ENCODE results near the gene SAPCD2.

Gene SAPCD2

GRCh38 chr9:137030006-137030405 is 40.4 kb downstream of the SAPCD2 start:
- no peak overlapping the region for H4K8ac ChIP-seq (ENCODE audit: low read depth, low read length)
- no peaks in the 10 kb centered on the region for H3K79me2 ChIP-seq (ENCODE audit: control insufficient read depth, insufficient read depth, low read length)
- H3K79me1 ChIP-seq (ENCODE audit: low read length) = no peaks in the 10 kb centered on the region
- H3K23ac ChIP-seq (ENCODE audit: low read length) = no peak overlapping the region
- H2BK15ac ChIP-seq (replicated peaks; ENCODE audit: low read depth) = no peak overlapping the region
- H2BK120ac ChIP-seq (ENCODE audit: low read depth, low read length) = no peak overlapping the region
- no peaks in the 10 kb centered on the region for H3K36me3 ChIP-seq (ENCODE audit: control insufficient read depth, insufficient read depth, low read length)
- no peak overlapping the region for H3K18ac ChIP-seq (ENCODE audit: low read length)
- WGBS (ENCODE audit: extremely low coverage, insufficient coverage, low lambda C conversion rate) = no CpG with 5 or more reads among the region's 15 CpGs
- H3K4me2 ChIP-seq (ENCODE audit: low read length) = no peak overlapping the region
- H3K4ac ChIP-seq (ENCODE audit: low read depth, low read length) = no peak overlapping the region
- no peak overlapping the region for H3K27ac ChIP-seq (ENCODE audit: low read depth, low read length)
- no peaks in the 10 kb centered on the region for H3K27me3 ChIP-seq (ENCODE audit: insufficient read depth, low read length, poor library complexity)
- H3K56ac ChIP-seq (ENCODE audit: low read length) = no peak overlapping the region
- no peak overlapping the region for H3K4me3 ChIP-seq (ENCODE audit: low read length)
- H2BK5ac ChIP-seq (ENCODE audit: low read length) = no peak overlapping the region
- no peaks in the 10 kb centered on the region for H3K4me1 ChIP-seq (ENCODE audit: control insufficient read depth, low read depth, low read length)
- H4K5ac ChIP-seq (ENCODE audit: low read length) = no peak overlapping the region
- no peak for DNase-seq
- H3K9ac ChIP-seq (ENCODE audit: low read length) = no peak overlapping the region
- no peak overlapping the region for H2AK5ac ChIP-seq (ENCODE audit: low read length)

GRCh38 chr9:137029058-137029936 is 41.1 kb downstream of the SAPCD2 start:
- Histone ChIP-seq H3K27ac (ENCODE audit: low read depth, low read length) (no peak overlapping the region), H2BK5ac (ENCODE audit: low read length) (no peak overlapping the region), H3K4ac (ENCODE audit: low read depth, low read length) (no peak overlapping the region), H3K4me1 (ENCODE audit: control insufficient read depth, low read depth, low read length) (no peaks in the 10 kb centered on the region), H3K79me1 (ENCODE audit: low read length) (no peaks in the 10 kb centered on the region), H4K8ac (ENCODE audit: low read depth, low read length) (no peak overlapping the region), H3K9ac (ENCODE audit: low read length) (no peak overlapping the region), H2AK5ac (ENCODE audit: low read length) (no peak overlapping the region), H3K27me3 (ENCODE audit: insufficient read depth, low read length, poor library complexity) (no peaks in the 10 kb centered on the region), H2BK120ac (ENCODE audit: low read depth, low read length) (no peak overlapping the region), H3K4me3 (ENCODE audit: low read length) (no peak overlapping the region), H3K23ac (ENCODE audit: low read length) (no peak overlapping the region), H3K56ac (ENCODE audit: low read length) (no peak overlapping the region), H4K5ac (ENCODE audit: low read length) (no peak overlapping the region), H3K36me3 (ENCODE audit: control insufficient read depth, insufficient read depth, low read length) (no peaks in the 10 kb centered on the region), H3K4me2 (ENCODE audit: low read length) (no peak overlapping the region), H3K79me2 (ENCODE audit: control insufficient read depth, insufficient read depth, low read length) (no peaks in the 10 kb centered on the region), H3K18ac (ENCODE audit: low read length) (no peak overlapping the region), H2BK15ac (replicated peaks; ENCODE audit: low read depth) (no peak overlapping the region)
- DNase-seq = peak; percentile 67
- no CpG with 5 or more reads among the region's 19 CpGs for WGBS (ENCODE audit: extremely low coverage, insufficient coverage, low lambda C conversion rate)

- Histone ChIP-seq H3K18ac (ENCODE audit: low read length) (no peak overlapping the region), H3K9ac (ENCODE audit: low read length) (peak overlapping the region; percentile 24), H2BK120ac (ENCODE audit: low read depth, low read length) (no peak overlapping the region), H4K5ac (ENCODE audit: low read length) (no peak overlapping the region), H3K23ac (ENCODE audit: low read length) (no peak overlapping the region), H3K4ac (ENCODE audit: low read depth, low read length) (no peak overlapping the region), H3K4me3 (ENCODE audit: low read length) (no peak overlapping the region), H4K8ac (ENCODE audit: low read depth, low read length) (no peak overlapping the region), H3K56ac (ENCODE audit: low read length) (no peak overlapping the region), H3K36me3 (ENCODE audit: control insufficient read depth, insufficient read depth, low read length) (no peaks in the 10 kb centered on the region), H3K79me2 (ENCODE audit: control insufficient read depth, insufficient read depth, low read length) (no peaks in the 10 kb centered on the region), H3K4me1 (ENCODE audit: control insufficient read depth, low read depth, low read length) (no peaks in the 10 kb centered on the region), H2BK5ac (ENCODE audit: low read length) (no peak overlapping the region), H3K4me2 (ENCODE audit: low read length) (peak overlapping the region; percentile 38), H2AK5ac (ENCODE audit: low read length) (no peak overlapping the region), H3K79me1 (ENCODE audit: low read length) (no peaks in the 10 kb centered on the region), H2BK15ac (replicated peaks; ENCODE audit: low read depth) (no peak overlapping the region), H3K27ac (ENCODE audit: low read depth, low read length) (no peak overlapping the region), H3K27me3 (ENCODE audit: insufficient read depth, low read length, poor library complexity) (no peaks in the 10 kb centered on the region)
- DNase-seq = peak; percentile 34
- WGBS (ENCODE audit: extremely low coverage, insufficient coverage, low lambda C conversion rate) = no CpG with 5 or more reads among the region's 98 CpGs
Measured at GRCh38 chr9:137028263-137029057, 41.9 kb downstream of the SAPCD2 start.

GRCh38 chr9:137027369-137028262 is 42.7 kb downstream of the SAPCD2 start, which contains the start of gene ABCA2:
Gene ABCA2, minus strand, starts transcription at chr9:137028237. Its CDS starts 97 bp downstream, at chr9:137028140.
- Histone ChIP-seq H3K4me2 (ENCODE audit: low read length) (peak within 1 kb of the TSS; percentile 54), H3K4me1 (ENCODE audit: control insufficient read depth, low read depth, low read length) (no peaks in the 10 kb centered on the region), H4K8ac (ENCODE audit: low read depth, low read length) (no peak within 1 kb of the TSS), H3K79me2 (ENCODE audit: control insufficient read depth, insufficient read depth, low read length) (no peaks in the 10 kb centered on the region), H3K9ac (ENCODE audit: low read length) (peak within 1 kb of the TSS; percentile 57), H2BK120ac (ENCODE audit: low read depth, low read length) (no peak within 1 kb of the TSS), H2BK15ac (replicated peaks; ENCODE audit: low read depth) (no peak within 1 kb of the TSS), H3K27ac (ENCODE audit: low read depth, low read length) (no peak within 1 kb of the TSS), H3K79me1 (ENCODE audit: low read length) (no peaks in the 10 kb centered on the region), H3K56ac (ENCODE audit: low read length) (peak within 1 kb of the TSS; percentile 74), H3K4me3 (ENCODE audit: low read length) (no peak within 1 kb of the TSS), H3K27me3 (ENCODE audit: insufficient read depth, low read length, poor library complexity) (no peaks in the 10 kb centered on the region), H2BK5ac (ENCODE audit: low read length) (no peak within 1 kb of the TSS), H4K5ac (ENCODE audit: low read length) (no peak within 1 kb of the TSS), H3K18ac (ENCODE audit: low read length) (no peak within 1 kb of the TSS), H3K4ac (ENCODE audit: low read depth, low read length) (no peak within 1 kb of the TSS), H3K23ac (ENCODE audit: low read length) (no peak within 1 kb of the TSS), H3K36me3 (ENCODE audit: control insufficient read depth, insufficient read depth, low read length) (no peaks in the 10 kb centered on the region), H2AK5ac (ENCODE audit: low read length) (no peak within 1 kb of the TSS)
- WGBS (ENCODE audit: extremely low coverage, insufficient coverage, low lambda C conversion rate) = no CpG with 5 or more reads among the region's 95 CpGs
- no peak for DNase-seq

- DNase-seq = no peak
- no peak overlapping the region for H2BK15ac ChIP-seq (replicated peaks; ENCODE audit: low read depth)
- no peak overlapping the region for H4K8ac ChIP-seq (ENCODE audit: low read depth, low read length)
- no peaks in the 10 kb centered on the region for H3K36me3 ChIP-seq (ENCODE audit: control insufficient read depth, insufficient read depth, low read length)
- no peaks in the 10 kb centered on the region for H3K79me1 ChIP-seq (ENCODE audit: low read length)
- H3K18ac ChIP-seq (ENCODE audit: low read length) = no peak overlapping the region
- no peak overlapping the region for H3K27ac ChIP-seq (ENCODE audit: low read depth, low read length)
- H3K4me2 ChIP-seq (ENCODE audit: low read length) = no peak overlapping the region
- WGBS (ENCODE audit: extremely low coverage, insufficient coverage, low lambda C conversion rate) = no CpG with 5 or more reads among the region's 4 CpGs
- no peak overlapping the region for H3K23ac ChIP-seq (ENCODE audit: low read length)
- H3K4me3 ChIP-seq (ENCODE audit: low read length) = no peak overlapping the region
- no peak overlapping the region for H2BK120ac ChIP-seq (ENCODE audit: low read depth, low read length)
- H2AK5ac ChIP-seq (ENCODE audit: low read length) = no peak overlapping the region
- no peak overlapping the region for H3K9ac ChIP-seq (ENCODE audit: low read length)
- no peaks in the 10 kb centered on the region for H3K27me3 ChIP-seq (ENCODE audit: insufficient read depth, low read length, poor library complexity)
- H2BK5ac ChIP-seq (ENCODE audit: low read length) = no peak overlapping the region
- H3K56ac ChIP-seq (ENCODE audit: low read length) = no peak overlapping the region
- no peak overlapping the region for H4K5ac ChIP-seq (ENCODE audit: low read length)
- H3K4me1 ChIP-seq (ENCODE audit: control insufficient read depth, low read depth, low read length) = no peaks in the 10 kb centered on the region
- H3K4ac ChIP-seq (ENCODE audit: low read depth, low read length) = no peak overlapping the region
- H3K79me2 ChIP-seq (ENCODE audit: control insufficient read depth, insufficient read depth, low read length) = no peaks in the 10 kb centered on the region
Measured at GRCh38 chr9:137026828-137027227, 43.5 kb downstream of the SAPCD2 start.

Measured in mesendoderm (in vitro differentiated cells).